HepG2 (cell line): Measurements from ENCODE around the gene UBE2D4.

ENCODE experiments used
- CTCF ChIP-seq: sonication (generic); formaldehyde crosslinking; IDR thresholded peaks from 2 replicates; pipeline ENCODE4 v1.5.0; 2020; ENCODE audit warnings: mild to moderate bottlenecking, missing genetic modification reagents, moderate library complexity
- NR1H2 ChIP-seq: sonication (generic); formaldehyde crosslinking; IDR thresholded peaks from 2 replicates; pipeline ENCODE4 v1.8.1; 2022; ENCODE audit warnings: low read depth, missing genetic modification reagents, borderline replicate concordance
- ZNF598 ChIP-seq: sonication (generic); formaldehyde crosslinking; IDR thresholded peaks from 2 replicates; pipeline ENCODE4 v1.5.1; 2020; ENCODE audit warnings: mild to moderate bottlenecking, missing genetic modification reagents, borderline replicate concordance

GRCh38 chr7:43937444-43937843, 11.2 kb downstream of the UBE2D4 start:
- TF ChIP-seq CTCF (CRISPR knock-in tag) (no peak), ZNF598 (CRISPR knock-in tag) (no peak), NR1H2 (no peak)
